Fibroblast of skin of left biceps (primary cell): ENCODE measurements around the gene SCLY.

Experiments
- DNase-seq, 2 experiments: peaks; one replicate each; pipeline ENCODE4 v3.0.0-alpha.2; 2013; ENCODE audit warnings: low read depth in 2 of 2

The SCLY gene

GRCh38 chr2:238097201-238097987 lies 36.6 kb downstream of the SCLY start:
- DNase-seq, result no peak

GRCh38 chr2:238097988-238098871 lies 37.4 kb downstream of the SCLY start:
- no peak for DNase-seq

GRCh38 chr2:238098901-238099713 lies 38.3 kb downstream of the SCLY start:
- no peak for DNase-seq

GRCh38 chr2:238099714-238100048 lies 38.9 kb downstream of the SCLY start:
- DNase-seq, result no peak

GRCh38 chr2:238100049-238100820 lies 39.4 kb downstream of the SCLY start, which contains the start of gene ESPNL:
Gene ESPNL, plus strand, starts transcription at chr2:238100340. Its CDS starts 80 bp downstream, at chr2:238100420.
- no peak for DNase-seq

- no peak for DNase-seq
These were observed 40.3 kb downstream of the SCLY start for GRCh38 chr2:238100821-238101771.

DNA sequence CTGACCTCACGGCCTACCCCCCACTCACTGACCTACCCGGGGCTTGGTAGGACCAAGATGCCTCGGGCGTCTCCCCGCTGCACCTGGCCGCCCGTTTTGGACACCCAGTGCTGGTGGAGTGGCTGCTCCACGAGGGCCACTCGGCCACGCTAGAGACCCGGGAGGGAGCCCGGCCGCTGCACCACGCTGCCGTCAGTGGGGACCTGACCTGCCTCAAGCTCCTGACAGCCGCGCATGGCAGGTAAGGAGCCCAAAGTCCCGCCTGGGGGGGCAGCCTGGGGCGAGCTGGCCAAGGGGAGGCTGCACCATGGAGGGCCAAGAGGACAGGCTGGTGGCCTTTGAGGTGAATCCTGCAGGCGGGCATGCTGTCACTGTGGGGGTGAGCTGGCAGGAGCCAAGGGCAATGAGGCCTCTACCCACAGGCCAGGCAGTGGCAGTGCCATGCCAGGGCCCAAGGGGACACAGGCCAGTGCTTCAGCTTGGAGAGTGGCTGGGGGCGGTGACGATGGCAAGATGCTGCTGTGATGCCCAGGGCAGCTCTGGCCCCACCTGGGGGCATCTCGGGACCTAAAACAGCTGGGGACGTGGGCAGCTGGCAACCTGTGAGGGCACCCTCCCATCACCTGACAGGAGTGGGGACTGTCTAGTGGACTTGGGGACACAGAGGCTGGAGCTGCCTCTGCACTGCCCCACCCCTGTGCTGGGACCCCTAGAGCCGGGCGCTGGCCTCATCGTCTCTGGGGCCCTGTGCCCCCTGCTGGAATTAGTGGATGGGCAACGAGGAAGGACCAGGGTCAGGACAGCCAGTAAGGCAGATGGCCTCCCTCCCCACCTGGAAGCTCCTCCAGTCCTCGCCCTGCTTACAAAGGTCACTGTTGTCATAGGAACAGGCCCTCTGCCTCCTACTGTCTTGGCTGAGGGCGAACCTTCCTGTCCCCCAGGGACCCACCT lies 41.4 kb downstream of the SCLY start:
- DNase-seq, result no peak

GRCh38 chr2:238102865-238103264 lies 42.1 kb downstream of the SCLY start:
- DNase-seq, result no peak

- no peak for DNase-seq
These were observed 42.8 kb downstream of the SCLY start for GRCh38 chr2:238103465-238104225.

DNA sequence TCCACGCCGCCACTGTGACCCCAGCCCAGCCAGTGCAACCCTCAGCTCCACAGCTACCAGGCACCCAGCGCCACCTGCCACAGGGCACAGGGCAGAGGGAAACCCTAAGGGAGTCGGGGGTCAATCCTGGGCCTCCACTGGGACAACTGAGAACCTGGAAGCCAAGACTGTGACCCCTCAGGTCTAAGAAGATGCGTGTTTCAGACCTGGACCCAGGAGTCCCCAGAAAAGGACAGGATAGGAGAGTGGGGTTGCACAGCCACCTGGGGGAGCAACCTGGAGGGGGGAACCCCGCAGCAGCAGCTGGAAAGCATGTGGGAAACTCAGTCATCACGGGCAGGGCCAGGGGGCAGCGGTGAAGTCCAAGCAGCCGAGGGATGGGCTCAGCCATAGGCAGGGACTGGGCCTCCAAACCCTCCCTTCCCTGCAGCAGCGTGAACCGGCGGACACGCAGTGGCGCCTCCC lies 43.5 kb downstream of the SCLY start:
- DNase-seq, result no peak

DNA sequence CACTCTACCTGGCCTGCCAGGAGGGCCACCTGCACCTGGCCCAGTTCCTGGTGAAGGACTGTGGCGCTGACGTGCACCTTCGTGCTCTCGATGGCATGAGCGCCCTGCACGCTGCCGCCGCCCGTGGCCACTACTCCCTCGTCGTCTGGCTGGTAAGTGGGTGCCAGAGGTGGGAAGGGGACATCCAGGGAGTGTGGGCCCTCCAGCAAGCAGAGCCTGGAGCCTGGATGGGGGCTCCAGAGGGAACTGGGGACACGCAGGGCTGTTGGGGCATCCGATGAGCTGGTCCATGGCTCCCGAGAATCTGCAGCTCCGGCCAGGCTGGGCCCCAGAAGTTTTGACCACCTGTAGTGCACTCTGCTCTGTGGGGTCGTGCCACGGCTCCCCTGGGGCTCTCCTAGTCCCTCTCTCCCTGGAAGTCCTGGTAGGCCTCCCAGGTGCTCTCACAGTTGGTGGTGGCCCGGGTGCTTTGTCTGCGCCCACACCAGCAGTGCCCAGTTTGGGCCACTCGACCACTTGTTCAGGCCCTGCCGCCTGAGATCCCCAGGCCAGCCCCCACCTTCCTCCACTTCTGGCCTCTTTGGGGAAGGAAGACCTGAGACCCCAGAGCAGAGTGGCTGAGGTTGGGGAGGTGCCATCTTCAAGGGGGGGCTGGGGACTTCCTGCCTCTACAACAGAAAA lies 44.0 kb downstream of the SCLY start:
- no peak for DNase-seq

GRCh38 chr2:238105506-238106338 lies 44.9 kb downstream of the SCLY start:
- no peak for DNase-seq

- no peak for DNase-seq
These were observed 45.5 kb downstream of the SCLY start for GRCh38 chr2:238106339-238106697.

- DNase-seq, result no peak
These were observed 46.1 kb downstream of the SCLY start for GRCh38 chr2:238106698-238107524.

GRCh38 chr2:238107525-238108422 lies 47.0 kb downstream of the SCLY start:
- no peak for DNase-seq
